HepG2 (cell line): ENCODE data around the gene DUS1L. TPM values are rescaled to one million over a fixed set of nuclear protein-coding genes. Genes with fewer than 3 reads are reported as not detected.

Experiments used
- CREM ChIP-seq, 2 experiments: sonication (generic) in 1 of 2; formaldehyde crosslinking in 1 of 2; IDR thresholded peaks; 2 replicates each; pipeline versions ENCODE4 v1.4.0 to v1.6.1; 2016 to 2020; ENCODE audit warnings: antibody characterized with exemption in 1 of 2, mild to moderate bottlenecking in 1 of 2, missing genetic modification reagents in 1 of 2
- ETV5 ChIP-seq: IDR thresholded peaks from 2 replicates; pipeline ENCODE4 v1.6.1; 2018; ENCODE audit warnings: missing biosample characterization, missing genetic modification reagents, inconsistent platforms, borderline replicate concordance
- FLYWCH1 ChIP-seq: sonication (generic); formaldehyde crosslinking; IDR thresholded peaks from 2 replicates; pipeline ENCODE4 v1.8.1; 2023; ENCODE audit warnings: mild to moderate bottlenecking, missing genetic modification reagents
- FOXA3 ChIP-seq: IDR thresholded peaks from 2 replicates; pipeline ENCODE4 v1.6.1; 2016; ENCODE audit warnings: missing genetic modification reagents, missing compliant biosample characterization
- NFE2L2 ChIP-seq: fragments of 150-350 bp; IDR thresholded peaks from 2 replicates; pipeline ENCODE4 v1.6.1; 2014; ENCODE audit warnings: low read length
- NR1H2 ChIP-seq: sonication (generic); formaldehyde crosslinking; IDR thresholded peaks from 2 replicates; pipeline ENCODE4 v1.8.1; 2022; ENCODE audit warnings: low read depth, missing genetic modification reagents, borderline replicate concordance
- PAWR ChIP-seq: sonication (generic); formaldehyde crosslinking; IDR thresholded peaks from 2 replicates; pipeline ENCODE4 v1.4.0; 2020; ENCODE audit warnings: missing genetic modification reagents, mild to moderate bottlenecking, borderline replicate concordance
- PITX1 ChIP-seq: sonication (generic); formaldehyde crosslinking; IDR thresholded peaks from 2 replicates; pipeline ENCODE4 v1.5.1; 2020; ENCODE audit warnings: mild to moderate bottlenecking, missing genetic modification reagents
- RFXAP ChIP-seq: sonication (generic); formaldehyde crosslinking; IDR thresholded peaks from 2 replicates; pipeline ENCODE4 v1.4.0; 2020; ENCODE audit warnings: missing genetic modification reagents, borderline replicate concordance
- SMARCC2 ChIP-seq: fragments of 450-650 bp; IDR thresholded peaks from 2 replicates; pipeline ENCODE4 v1.6.1; 2017; ENCODE audit warnings: antibody characterized with exemption, mild to moderate bottlenecking
- TGIF2 ChIP-seq: IDR thresholded peaks from 2 replicates; pipeline ENCODE4 v1.6.1; 2016; ENCODE audit warnings: control low read depth, missing compliant biosample characterization
- ZNF10 ChIP-seq: sonication (generic); formaldehyde crosslinking; IDR thresholded peaks from 2 replicates; pipeline ENCODE4 v1.4.0; 2020; ENCODE audit warnings: mild to moderate bottlenecking, low read depth, missing genetic modification reagents, borderline replicate concordance
- ZNF251 ChIP-seq: sonication (generic); formaldehyde crosslinking; IDR thresholded peaks from 2 replicates; pipeline ENCODE4 v1.9.0; 2021; ENCODE audit warnings: mild to moderate bottlenecking, missing genetic modification reagents
- ZNF337 ChIP-seq: sonication (generic); formaldehyde crosslinking; IDR thresholded peaks from 2 replicates; pipeline ENCODE4 v1.5.1; 2020; ENCODE audit warnings: missing genetic modification reagents, low read depth, mild to moderate bottlenecking, borderline replicate concordance
- ZNF510 ChIP-seq: sonication (generic); formaldehyde crosslinking; IDR thresholded peaks from 2 replicates; pipeline ENCODE4 v1.4.0; 2020; ENCODE audit warnings: low read depth, mild to moderate bottlenecking, missing genetic modification reagents
- ZNF672 ChIP-seq: sonication (generic); formaldehyde crosslinking; IDR thresholded peaks from 2 replicates; pipeline ENCODE4 v1.8.1; 2022; ENCODE audit warnings: missing genetic modification reagents
- polyA plus RNA-seq, 8 experiments: library from polyadenylated mRNA; depleted of rRNA in 3 of 8; stranded (reverse) in 7 of 8; unstranded in 1 of 8; fragments of >200 nt; fragmentation: Illumina TruSeq in 4 of 8; extraction: Trizol in 4 of 8; gene quantifications; 2 replicates each; pipeline versions ENCODE4 v1.2.1 to v1.2.3, GENCODE V29; 2011 to 2016; ENCODE audit warnings: low read depth in 4 of 8, missing spikeins in 1 of 8, mixed read lengths in 1 of 8; ENCODE audit not compliant: insufficient read depth in 1 of 8
- total RNA-seq, 5 experiments: library from RNA; depleted of rRNA; stranded (reverse); fragments of >200 nt; fragmentation: Illumina TruSeq; extraction: Trizol; gene quantifications; 2 replicates each; pipeline ENCODE4 v1.2.3, GENCODE V29; 2016; ENCODE audit warnings: low read depth in 1 of 5
- TF ChIP-seq, protein P1 (sequence below): sonication (generic); formaldehyde crosslinking; IDR thresholded peaks from 2 replicates; pipeline ENCODE4 v1.5.1; 2020; ENCODE audit warnings: mild to moderate bottlenecking, moderate library complexity, missing genetic modification reagents
- TF ChIP-seq, protein P2 (sequence below): sonication (generic); formaldehyde crosslinking; IDR thresholded peaks from 2 replicates; pipeline ENCODE4 v1.4.0; 2020; ENCODE audit warnings: missing genetic modification reagents, mild to moderate bottlenecking, borderline replicate concordance
- TF ChIP-seq, protein P3 (sequence below): sonication (generic); formaldehyde crosslinking; IDR thresholded peaks from 2 replicates; pipeline ENCODE4 v1.4.0; 2020; ENCODE audit warnings: missing genetic modification reagents, borderline replicate concordance
- TF ChIP-seq, protein P4 (sequence below): IDR thresholded peaks from 2 replicates; pipeline ENCODE4 v1.6.1; 2016; ENCODE audit warnings: low read depth, control low read depth
- TF ChIP-seq, protein P5 (sequence below): sonication (generic); formaldehyde crosslinking; IDR thresholded peaks from 2 replicates; pipeline ENCODE4 v1.5.1; 2020; ENCODE audit warnings: missing genetic modification reagents, mild to moderate bottlenecking, borderline replicate concordance
- TF ChIP-seq, protein P6 (sequence below): sonication (generic); formaldehyde crosslinking; IDR thresholded peaks from 2 replicates; pipeline ENCODE4 v1.8.1; 2023; ENCODE audit warnings: mild to moderate bottlenecking, missing genetic modification reagents

DUS1L gene
- total and polyA plus RNA-seq, 2 of the 13 experiments (the other 11 are each of a cell fraction or from before 2014, with no cell fraction given), result 81.0 to 109 TPM

DNA sequence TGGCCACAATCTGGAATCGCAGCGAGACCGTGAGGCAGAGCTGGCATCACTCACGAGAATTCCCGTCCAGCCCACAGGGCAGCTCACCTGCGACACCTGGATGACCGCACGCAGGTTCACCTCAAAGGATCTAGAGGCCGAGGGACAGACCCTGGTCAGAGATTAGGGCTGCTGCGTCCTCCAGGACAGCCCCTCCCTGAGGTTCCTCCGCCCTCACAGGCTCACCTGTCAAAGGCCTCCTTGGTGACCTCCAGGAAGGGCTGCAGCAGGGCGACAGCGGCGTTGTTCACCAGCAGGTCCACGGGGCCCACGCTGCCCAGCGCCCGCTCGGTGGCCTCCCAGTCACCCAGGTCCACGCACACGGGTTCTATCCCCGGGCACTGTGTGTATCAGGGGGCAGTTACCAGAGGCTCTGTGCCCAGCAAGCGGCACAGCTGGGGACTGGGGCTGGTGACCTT lies 28.9 kb downstream of the DUS1L start (continued):
- TF ChIP-seq, protein P1, sequence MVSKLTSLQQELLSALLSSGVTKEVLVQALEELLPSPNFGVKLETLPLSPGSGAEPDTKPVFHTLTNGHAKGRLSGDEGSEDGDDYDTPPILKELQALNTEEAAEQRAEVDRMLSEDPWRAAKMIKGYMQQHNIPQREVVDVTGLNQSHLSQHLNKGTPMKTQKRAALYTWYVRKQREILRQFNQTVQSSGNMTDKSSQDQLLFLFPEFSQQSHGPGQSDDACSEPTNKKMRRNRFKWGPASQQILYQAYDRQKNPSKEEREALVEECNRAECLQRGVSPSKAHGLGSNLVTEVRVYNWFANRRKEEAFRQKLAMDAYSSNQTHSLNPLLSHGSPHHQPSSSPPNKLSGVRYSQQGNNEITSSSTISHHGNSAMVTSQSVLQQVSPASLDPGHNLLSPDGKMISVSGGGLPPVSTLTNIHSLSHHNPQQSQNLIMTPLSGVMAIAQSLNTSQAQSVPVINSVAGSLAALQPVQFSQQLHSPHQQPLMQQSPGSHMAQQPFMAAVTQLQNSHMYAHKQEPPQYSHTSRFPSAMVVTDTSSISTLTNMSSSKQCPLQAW (CRISPR knock-in tag), result no peak
- TF ChIP-seq, protein P2, sequence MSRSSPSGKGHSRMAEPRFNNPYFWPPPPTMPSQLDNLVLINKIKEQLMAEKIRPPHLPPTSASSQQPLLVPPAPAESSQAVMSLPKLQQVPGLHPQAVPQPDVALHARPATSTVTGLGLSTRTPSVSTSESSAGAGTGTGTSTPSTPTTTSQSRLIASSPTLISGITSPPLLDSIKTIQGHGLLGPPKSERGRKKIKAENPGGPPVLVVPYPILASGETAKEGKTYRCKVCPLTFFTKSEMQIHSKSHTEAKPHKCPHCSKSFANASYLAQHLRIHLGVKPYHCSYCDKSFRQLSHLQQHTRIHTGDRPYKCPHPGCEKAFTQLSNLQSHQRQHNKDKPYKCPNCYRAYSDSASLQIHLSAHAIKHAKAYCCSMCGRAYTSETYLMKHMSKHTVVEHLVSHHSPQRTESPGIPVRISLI (CRISPR knock-in tag), result no peak
- TF ChIP-seq ZNF672 (CRISPR knock-in tag), result no peak
- no peak for TF ChIP-seq SMARCC2
- no peak for TF ChIP-seq ZNF510 (CRISPR knock-in tag)
- TF ChIP-seq FLYWCH1, result no peak
- TF ChIP-seq NFE2L2, result no peak
- TF ChIP-seq ETV5 (CRISPR knock-in tag), result no peak
- TF ChIP-seq ZNF10, result no peak
- TF ChIP-seq NR1H2, result peak; percentile 15; the same call in 1 of the 2 replicates
- TF ChIP-seq PITX1 (CRISPR knock-in tag), result no peak
- no peak for TF ChIP-seq FOXA3
- TF ChIP-seq TGIF2, result peak; percentile 43; the same call in 1 of the 2 replicates
- no peak for TF ChIP-seq ZNF337
- TF ChIP-seq, protein P3, sequence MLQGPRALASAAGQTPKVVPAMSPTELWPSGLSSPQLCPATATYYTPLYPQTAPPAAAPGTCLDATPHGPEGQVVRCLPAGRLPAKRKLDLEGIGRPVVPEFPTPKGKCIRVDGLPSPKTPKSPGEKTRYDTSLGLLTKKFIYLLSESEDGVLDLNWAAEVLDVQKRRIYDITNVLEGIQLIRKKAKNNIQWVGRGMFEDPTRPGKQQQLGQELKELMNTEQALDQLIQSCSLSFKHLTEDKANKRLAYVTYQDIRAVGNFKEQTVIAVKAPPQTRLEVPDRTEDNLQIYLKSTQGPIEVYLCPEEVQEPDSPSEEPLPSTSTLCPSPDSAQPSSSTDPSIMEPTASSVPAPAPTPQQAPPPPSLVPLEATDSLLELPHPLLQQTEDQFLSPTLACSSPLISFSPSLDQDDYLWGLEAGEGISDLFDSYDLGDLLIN (CRISPR knock-in tag), result no peak
- TF ChIP-seq, protein P4, sequence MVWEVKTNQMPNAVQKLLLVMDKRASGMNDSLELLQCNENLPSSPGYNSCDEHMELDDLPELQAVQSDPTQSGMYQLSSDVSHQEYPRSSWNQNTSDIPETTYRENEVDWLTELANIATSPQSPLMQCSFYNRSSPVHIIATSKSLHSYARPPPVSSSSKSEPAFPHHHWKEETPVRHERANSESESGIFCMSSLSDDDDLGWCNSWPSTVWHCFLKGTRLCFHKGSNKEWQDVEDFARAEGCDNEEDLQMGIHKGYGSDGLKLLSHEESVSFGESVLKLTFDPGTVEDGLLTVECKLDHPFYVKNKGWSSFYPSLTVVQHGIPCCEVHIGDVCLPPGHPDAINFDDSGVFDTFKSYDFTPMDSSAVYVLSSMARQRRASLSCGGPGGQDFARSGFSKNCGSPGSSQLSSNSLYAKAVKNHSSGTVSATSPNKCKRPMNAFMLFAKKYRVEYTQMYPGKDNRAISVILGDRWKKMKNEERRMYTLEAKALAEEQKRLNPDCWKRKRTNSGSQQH, result no peak
- TF ChIP-seq, protein P5, sequence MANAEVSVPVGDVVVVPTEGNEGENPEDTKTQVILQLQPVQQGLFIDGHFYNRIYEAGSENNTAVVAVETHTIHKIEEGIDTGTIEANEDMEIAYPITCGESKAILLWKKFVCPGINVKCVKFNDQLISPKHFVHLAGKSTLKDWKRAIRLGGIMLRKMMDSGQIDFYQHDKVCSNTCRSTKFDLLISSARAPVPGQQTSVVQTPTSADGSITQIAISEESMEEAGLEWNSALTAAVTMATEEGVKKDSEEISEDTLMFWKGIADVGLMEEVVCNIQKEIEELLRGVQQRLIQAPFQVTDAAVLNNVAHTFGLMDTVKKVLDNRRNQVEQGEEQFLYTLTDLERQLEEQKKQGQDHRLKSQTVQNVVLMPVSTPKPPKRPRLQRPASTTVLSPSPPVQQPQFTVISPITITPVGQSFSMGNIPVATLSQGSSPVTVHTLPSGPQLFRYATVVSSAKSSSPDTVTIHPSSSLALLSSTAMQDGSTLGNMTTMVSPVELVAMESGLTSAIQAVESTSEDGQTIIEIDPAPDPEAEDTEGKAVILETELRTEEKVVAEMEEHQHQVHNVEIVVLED, result no peak
- TF ChIP-seq PAWR (CRISPR knock-in tag), result no peak
- no peak for TF ChIP-seq RFXAP (CRISPR knock-in tag)
- TF ChIP-seq CREM (IDR thresholded peaks at IDR 0.05), result no peak
- no peak for TF ChIP-seq CREM (CRISPR knock-in tag; IDR thresholded peaks at IDR 0.05)
- no peak for TF ChIP-seq ZNF251 (CRISPR knock-in tag)
- TF ChIP-seq, protein P6, sequence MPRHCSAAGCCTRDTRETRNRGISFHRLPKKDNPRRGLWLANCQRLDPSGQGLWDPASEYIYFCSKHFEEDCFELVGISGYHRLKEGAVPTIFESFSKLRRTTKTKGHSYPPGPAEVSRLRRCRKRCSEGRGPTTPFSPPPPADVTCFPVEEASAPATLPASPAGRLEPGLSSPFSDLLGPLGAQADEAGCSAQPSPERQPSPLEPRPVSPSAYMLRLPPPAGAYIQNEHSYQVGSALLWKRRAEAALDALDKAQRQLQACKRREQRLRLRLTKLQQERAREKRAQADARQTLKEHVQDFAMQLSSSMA, result 0 out of 2 replicates have a peak, but pooled peaks have one; percentile 3
- TF ChIP-seq, all 625 proteins: peak for 19
